HG03469 (cell line): ENCODE results near the gene IRAK2.

ENCODE experiments used
- ATAC-seq: cut with Tn5 transposase; IDR thresholded peaks from one replicate; pipeline ENCODE4 v1.9.1; 2021; ENCODE audit warnings: mild to moderate bottlenecking, moderate library complexity, moderate number of reproducible peaks; ENCODE audit not compliant: unreplicated experiment

IRAK2 gene

GRCh38 chr3:10223676-10224639 lies 59.2 kb downstream of the IRAK2 start:
- no peak for ATAC-seq

GRCh38 chr3:10224794-10225665 lies 60.3 kb downstream of the IRAK2 start:
- no peak for ATAC-seq

- no peak for ATAC-seq
Observed at GRCh38 chr3:10226293-10226692, 61.6 kb downstream of the IRAK2 start.

GRCh38 chr3:10228248-10228950 lies 63.7 kb downstream of the IRAK2 start:
- ATAC-seq: no peak

- ATAC-seq: no peak
Observed at GRCh38 chr3:10229576-10229975, 64.9 kb downstream of the IRAK2 start.

GRCh38 chr3:10232137-10232536 lies 67.4 kb downstream of the IRAK2 start:
- no peak for ATAC-seq

GRCh38 chr3:10233988-10234387 lies 69.3 kb downstream of the IRAK2 start:
- ATAC-seq: no peak

- ATAC-seq: no peak
Observed at GRCh38 chr3:10234526-10235230, 70.0 kb downstream of the IRAK2 start.

GRCh38 chr3:10235551-10235950 lies 70.8 kb downstream of the IRAK2 start:
- ATAC-seq: no peak

- no peak for ATAC-seq
Observed at GRCh38 chr3:10238345-10239183, 73.8 kb downstream of the IRAK2 start.

- ATAC-seq: no peak
Observed at GRCh38 chr3:10240799-10241198, 76.1 kb downstream of the IRAK2 start.

GRCh38 chr3:10242182-10243065 lies 77.7 kb downstream of the IRAK2 start:
- ATAC-seq: no peak

- ATAC-seq: no peak
Observed at GRCh38 chr3:10244009-10244408, 79.3 kb downstream of the IRAK2 start.

GRCh38 chr3:10245081-10245712 lies 80.5 kb downstream of the IRAK2 start:
- ATAC-seq: no peak

- ATAC-seq: no peak
Observed at GRCh38 chr3:10247679-10248183, 83.0 kb downstream of the IRAK2 start.

- ATAC-seq: peak; percentile 89
Observed at GRCh38 chr3:10248184-10248983, 83.7 kb downstream of the IRAK2 start, which contains the start of gene TATDN2. TSS of gene TATDN2 (plus strand) at chr3:10248459. CDS start at chr3:10249201, 742 bp downstream.
